Endothelial cell (in vitro differentiated cells): ENCODE results near the gene C6orf132. TPM values are rescaled to one million over a fixed set of nuclear protein-coding genes. Genes with fewer than 3 reads are reported as not detected.

Experiments
- DNase-seq: peaks from one replicate; pipeline ENCODE4 v3.0.0; 2021; ENCODE audit warnings: low spot score
- H3K27ac Mint-ChIP-seq: one replicate; pipeline ENCODE4 v1.8.0; 2021; ENCODE audit warnings: mixed read lengths, inconsistent platforms; ENCODE audit not compliant: unreplicated experiment
- H3K27me3 Mint-ChIP-seq: one replicate; pipeline ENCODE4 v1.8.0; 2021; ENCODE audit warnings: mild to moderate bottlenecking, moderate library complexity, mixed read lengths, inconsistent platforms; ENCODE audit not compliant: unreplicated experiment
- H3K36me3 Mint-ChIP-seq: one replicate; pipeline ENCODE4 v1.8.0; 2021; ENCODE audit warnings: mild to moderate bottlenecking, low read depth, mixed read lengths, inconsistent platforms; ENCODE audit not compliant: unreplicated experiment
- H3K4me1 Mint-ChIP-seq: one replicate; pipeline ENCODE4 v1.8.0; 2021; ENCODE audit warnings: mild to moderate bottlenecking, mixed read lengths, inconsistent platforms; ENCODE audit not compliant: unreplicated experiment
- H3K4me3 Mint-ChIP-seq: one replicate; pipeline ENCODE4 v1.8.0; 2021; ENCODE audit warnings: mild to moderate bottlenecking, mixed read lengths, inconsistent platforms; ENCODE audit not compliant: unreplicated experiment
- H3K9me3 Mint-ChIP-seq: one replicate; pipeline ENCODE4 v1.8.0; 2021; ENCODE audit warnings: mixed read lengths, inconsistent platforms; ENCODE audit not compliant: unreplicated experiment
- total RNA-seq: library from RNA; stranded (reverse); fragmentation: NEBNext Ultra II Directional; extraction: Animal tissue kit (Norgen Biotek cat#: 25700); gene quantifications from one replicate; pipeline ENCODE4 v1.2.1, GENCODE V29; 2021; ENCODE audit not compliant: unreplicated experiment
- TF ChIP-seq, protein P1 (sequence below): fragments of 200-600 bp; sonication (generic); IDR thresholded peaks from one replicate; pipeline ENCODE4 v1.5.0; 2021; ENCODE audit warnings: antibody characterized with exemption; ENCODE audit not compliant: unreplicated experiment

Gene C6orf132
- total RNA-seq, 1 donor from 2014 or later = 0.87 TPM

DNA sequence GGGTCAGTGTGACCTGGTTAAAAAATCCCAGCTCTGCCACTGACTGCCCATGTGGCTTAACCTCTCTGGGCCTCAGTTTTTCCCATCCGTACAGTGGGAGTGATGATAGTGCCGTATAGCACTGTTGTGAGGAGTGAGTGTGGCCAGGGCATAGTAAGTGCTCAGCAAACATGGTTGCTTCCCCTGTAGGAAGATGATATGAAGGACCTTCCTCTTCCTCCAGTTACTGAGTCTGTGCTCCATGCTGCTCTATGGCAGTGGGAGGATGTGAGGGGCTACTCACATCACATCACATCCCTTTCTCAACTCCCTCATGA lies 13.1 kb downstream of the C6orf132 start:
- no peaks in the 10 kb centered on the region for H3K36me3 Mint-ChIP-seq
- H3K9me3 Mint-ChIP-seq = no peaks in the 10 kb centered on the region
- no peak overlapping the region for H3K27ac Mint-ChIP-seq
- H3K4me1 Mint-ChIP-seq = peaks cover 3% of the 10 kb centered on the region
- TF ChIP-seq, protein P1, sequence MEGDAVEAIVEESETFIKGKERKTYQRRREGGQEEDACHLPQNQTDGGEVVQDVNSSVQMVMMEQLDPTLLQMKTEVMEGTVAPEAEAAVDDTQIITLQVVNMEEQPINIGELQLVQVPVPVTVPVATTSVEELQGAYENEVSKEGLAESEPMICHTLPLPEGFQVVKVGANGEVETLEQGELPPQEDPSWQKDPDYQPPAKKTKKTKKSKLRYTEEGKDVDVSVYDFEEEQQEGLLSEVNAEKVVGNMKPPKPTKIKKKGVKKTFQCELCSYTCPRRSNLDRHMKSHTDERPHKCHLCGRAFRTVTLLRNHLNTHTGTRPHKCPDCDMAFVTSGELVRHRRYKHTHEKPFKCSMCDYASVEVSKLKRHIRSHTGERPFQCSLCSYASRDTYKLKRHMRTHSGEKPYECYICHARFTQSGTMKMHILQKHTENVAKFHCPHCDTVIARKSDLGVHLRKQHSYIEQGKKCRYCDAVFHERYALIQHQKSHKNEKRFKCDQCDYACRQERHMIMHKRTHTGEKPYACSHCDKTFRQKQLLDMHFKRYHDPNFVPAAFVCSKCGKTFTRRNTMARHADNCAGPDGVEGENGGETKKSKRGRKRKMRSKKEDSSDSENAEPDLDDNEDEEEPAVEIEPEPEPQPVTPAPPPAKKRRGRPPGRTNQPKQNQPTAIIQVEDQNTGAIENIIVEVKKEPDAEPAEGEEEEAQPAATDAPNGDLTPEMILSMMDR = no peak
- peaks cover 3% of the 10 kb centered on the region for H3K27me3 Mint-ChIP-seq
- DNase-seq = no peak
- H3K4me3 Mint-ChIP-seq = no peak overlapping the region

DNA sequence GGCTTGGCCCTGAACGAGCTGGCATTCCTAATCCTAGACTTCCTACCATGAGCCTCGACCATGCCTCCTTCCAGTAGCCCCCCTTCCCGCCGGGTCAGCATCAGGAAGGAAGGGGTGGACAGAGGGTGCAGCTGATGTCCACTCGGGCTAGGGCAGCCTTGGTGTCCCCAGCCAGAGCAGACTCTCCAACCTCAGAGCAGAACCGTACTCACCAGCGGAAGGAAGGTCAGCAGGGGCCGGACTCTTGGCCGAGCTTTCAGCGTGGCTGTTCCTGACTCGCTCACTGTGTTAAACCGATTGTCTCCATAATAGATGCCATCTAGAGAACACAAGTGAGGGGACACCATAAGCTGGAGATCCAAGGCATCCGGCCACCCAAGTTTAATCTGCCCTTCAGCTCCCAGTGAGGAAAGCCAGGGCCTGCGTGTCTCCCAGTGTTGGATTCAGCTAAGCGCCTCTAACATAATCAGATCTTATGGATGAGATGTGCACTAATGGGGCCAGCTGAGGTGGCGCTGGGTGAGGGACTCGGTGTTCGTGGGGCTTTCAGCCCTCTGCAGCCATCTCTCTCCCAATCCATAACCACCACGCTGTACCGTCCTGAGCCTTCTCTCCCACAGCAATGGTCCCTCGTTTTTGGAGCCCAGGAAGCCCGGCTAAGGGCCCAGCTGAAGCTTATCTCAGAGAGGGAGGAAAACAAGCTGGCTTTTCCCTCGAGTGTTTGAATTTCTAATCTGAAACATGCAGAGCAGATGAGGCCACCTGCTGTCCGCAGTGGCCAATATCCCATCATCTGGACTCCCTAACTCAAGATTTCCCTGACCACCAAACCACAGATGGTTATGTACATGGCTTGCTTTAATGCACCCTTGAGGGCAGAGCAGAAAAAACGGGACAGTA lies 13.7 kb downstream of the C6orf132 start:
- TF ChIP-seq, protein P1 = no peak
- no peaks in the 10 kb centered on the region for H3K36me3 Mint-ChIP-seq
- H3K27me3 Mint-ChIP-seq = peaks cover 3% of the 10 kb centered on the region
- no peak overlapping the region for H3K4me3 Mint-ChIP-seq
- H3K27ac Mint-ChIP-seq = no peak overlapping the region
- H3K4me1 Mint-ChIP-seq = peaks cover 3% of the 10 kb centered on the region
- DNase-seq = no peak
- no peaks in the 10 kb centered on the region for H3K9me3 Mint-ChIP-seq

DNA sequence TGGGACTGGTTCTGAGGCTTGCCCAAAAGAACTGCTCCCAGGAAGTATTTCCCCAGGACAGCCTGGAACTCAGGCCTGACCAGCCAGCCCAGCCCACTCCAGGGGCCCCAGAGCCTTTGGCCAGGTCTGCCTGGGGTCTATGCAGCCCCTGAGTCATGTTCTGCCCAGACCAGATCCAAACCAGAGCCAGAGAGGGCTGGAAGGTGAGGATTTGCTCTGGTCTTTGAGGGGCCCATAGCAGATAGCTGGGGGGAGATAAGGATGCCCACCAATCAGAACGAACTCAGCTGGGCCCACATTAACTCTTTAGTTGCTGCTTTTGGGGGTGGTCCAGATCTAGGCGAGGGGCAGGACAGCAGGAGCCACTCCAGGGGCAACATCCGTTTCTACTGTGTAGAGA lies 16.8 kb downstream of the C6orf132 start:
- Mint-ChIP-seq H3K9me3 (no peaks in the 10 kb centered on the region), H3K27ac (no peak overlapping the region), H3K36me3 (no peaks in the 10 kb centered on the region), H3K4me1 (peaks cover 3% of the 10 kb centered on the region), H3K27me3 (peaks cover 3% of the 10 kb centered on the region), H3K4me3 (no peak overlapping the region)
- no peak for DNase-seq
- TF ChIP-seq, protein P1 = no peak

DNA sequence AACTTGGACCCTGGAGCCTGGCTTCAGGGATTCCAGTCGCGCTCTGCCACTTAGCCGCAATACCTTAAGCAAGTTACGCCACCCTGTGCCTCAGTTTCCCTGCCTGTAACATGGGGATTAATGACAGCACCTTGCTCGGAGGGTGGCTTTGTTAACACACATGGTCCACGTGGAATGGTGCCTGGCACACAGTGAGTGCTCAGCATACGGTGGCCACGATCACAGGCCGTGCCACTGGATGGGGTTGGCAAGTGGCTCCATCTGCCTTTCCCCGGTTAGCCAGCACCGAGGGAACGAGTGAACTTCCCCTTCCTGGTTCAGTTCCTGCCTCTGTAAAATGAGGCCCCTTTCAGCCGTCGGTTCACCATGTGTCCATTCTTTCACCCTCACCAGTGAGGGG lies 17.2 kb downstream of the C6orf132 start:
- H3K27me3 Mint-ChIP-seq = peaks cover 5% of the 10 kb centered on the region
- no peaks in the 10 kb centered on the region for H3K9me3 Mint-ChIP-seq
- no peak overlapping the region for H3K27ac Mint-ChIP-seq
- H3K4me1 Mint-ChIP-seq = peaks cover 3% of the 10 kb centered on the region
- DNase-seq = no peak
- no peaks in the 10 kb centered on the region for H3K36me3 Mint-ChIP-seq
- TF ChIP-seq, protein P1 = no peak
- H3K4me3 Mint-ChIP-seq = no peak overlapping the region

DNA sequence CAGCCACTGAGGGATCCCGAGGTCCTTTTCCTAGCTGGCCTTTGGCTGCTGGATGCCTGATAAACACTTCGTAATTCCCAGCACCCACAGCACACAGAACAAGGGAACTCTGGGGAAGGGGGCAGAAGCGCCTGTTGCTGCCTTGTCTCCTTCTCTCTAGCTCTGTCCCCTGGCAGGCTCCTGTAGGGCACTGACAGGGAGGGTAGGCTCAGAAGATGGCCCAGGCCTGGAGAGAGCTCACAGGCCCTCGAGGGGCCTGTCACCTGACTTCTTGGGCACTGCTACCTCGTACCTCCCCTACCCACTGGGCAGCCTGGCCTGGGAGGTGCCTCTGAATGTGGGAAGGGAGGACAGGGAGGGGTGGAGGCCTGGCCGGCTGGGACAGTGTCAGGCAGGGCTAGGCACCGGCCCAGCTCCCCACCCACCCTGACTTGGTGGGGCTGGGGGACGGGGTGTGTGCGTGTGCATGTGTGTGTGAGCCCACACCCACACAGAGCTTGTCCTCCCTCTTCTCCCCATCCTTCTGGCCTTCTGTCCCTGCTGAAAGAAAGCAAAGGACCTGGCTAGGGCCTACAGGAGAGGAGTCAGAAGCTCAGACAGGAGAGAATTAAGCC lies 18.1 kb downstream of the C6orf132 start:
- no peak overlapping the region for H3K27ac Mint-ChIP-seq
- H3K4me3 Mint-ChIP-seq = no peak overlapping the region
- DNase-seq = no peak
- no peaks in the 10 kb centered on the region for H3K9me3 Mint-ChIP-seq
- no peaks in the 10 kb centered on the region for H3K36me3 Mint-ChIP-seq
- H3K4me1 Mint-ChIP-seq = peaks cover 3% of the 10 kb centered on the region
- H3K27me3 Mint-ChIP-seq = peaks cover 5% of the 10 kb centered on the region
- TF ChIP-seq, protein P1 = no peak
